Activated CD8-positive, alpha-beta memory T cell treated with anti-CD3 and anti-CD28 coated beads for 1 hour (primary cell): Measurements from ENCODE around the gene MRPL49.
A peak's percentile ranks its signal among the peaks of the same experiment; 100 is the strongest.
"Not testable (repeated sequence)": the region's sequence is repeated elsewhere in the genome, so short reads cannot be mapped to it uniquely, and the experiment has no call there.

Source experiments
- DNase-seq, 2 donors: peaks; one replicate each; pipeline ENCODE4 v3.0.0-alpha.2; 2020; ENCODE audit warnings: low read depth in 1 of 2; ENCODE audit errors: extremely low read depth in 1 of 2

MRPL49 gene

GRCh38 chr11:65117206-65118096 lies 4.7 kb upstream of the MRPL49 start, which contains the start of gene ZNHIT2:
Gene ZNHIT2, minus strand, starts transcription at chr11:65117701. Its CDS starts 48 bp downstream, at chr11:65117653.
- DNase-seq: peak; percentile 99 to 100

- no peak for DNase-seq
Measured at GRCh38 chr11:65118097-65118837, 3.9 kb upstream of the MRPL49 start.

- not testable (repeated sequence) for DNase-seq
Measured at GRCh38 chr11:65118891-65119669, 3.0 kb upstream of the MRPL49 start.

- no peak for DNase-seq
Measured at GRCh38 chr11:65119670-65119995, 2.5 kb upstream of the MRPL49 start.

- DNase-seq: no peak
Measured at GRCh38 chr11:65120831-65121230, 1.3 kb upstream of the MRPL49 start.

GRCh38 chr11:65121447-65121864 lies 665 bp upstream of the MRPL49 start:
- DNase-seq: no peak

GRCh38 chr11:65124480-65125196 lies 2.5 kb downstream of the MRPL49 start:
- no peak for DNase-seq

GRCh38 chr11:65125197-65126056 lies 3.3 kb downstream of the MRPL49 start:
- DNase-seq: no peak

GRCh38 chr11:65126624-65127274 lies 4.6 kb downstream of the MRPL49 start:
- no peak for DNase-seq

GRCh38 chr11:65127473-65128181 lies 5.5 kb downstream of the MRPL49 start:
- DNase-seq: no peak

GRCh38 chr11:65128182-65129145 lies 6.3 kb downstream of the MRPL49 start:
- DNase-seq: no peak

GRCh38 chr11:65129649-65130441 lies 7.7 kb downstream of the MRPL49 start:
- no peak for DNase-seq

GRCh38 chr11:65130631-65131416 lies 8.7 kb downstream of the MRPL49 start:
- DNase-seq: no peak

- DNase-seq: no peak
Measured at GRCh38 chr11:65131417-65131776, 9.3 kb downstream of the MRPL49 start.

GRCh38 chr11:65131895-65132237 lies 9.7 kb downstream of the MRPL49 start:
- DNase-seq: no peak
